GM23338 (cell line): ENCODE measurements around the gene GJB4. TPM values are rescaled to one million over a fixed set of nuclear protein-coding genes. Genes with fewer than 3 reads are reported as not detected.

Experiments used
- ATAC-seq: fragments of 200-7000 bp; cut with Tn5 transposase; 3 replicates; pipeline ENCODE4 v1.9.1; 2020
- DNase-seq: peaks from one replicate; pipeline ENCODE4 v3.0.0-alpha.2; 2015; ENCODE audit warnings: low spot score
- H2AFZ ChIP-seq: fragments of 200-600 bp; sonication (generic); 2 replicates; pipeline ENCODE4 v1.8.0; 2016; ENCODE audit warnings: antibody characterized with exemption, mild to moderate bottlenecking, moderate library complexity
- H3F3A ChIP-seq: fragments of 200-600 bp; sonication (generic); replicated peaks from 2 replicates; pipeline ENCODE4 v1.8.0; 2017; ENCODE audit warnings: antibody characterized with exemption, mixed run types, low read depth
- H3K27ac ChIP-seq: fragments of 200-600 bp; sonication (generic); 2 replicates; pipeline ENCODE4 v1.6.1; 2016; ENCODE audit warnings: low read depth
- H3K27me3 ChIP-seq: fragments of 200-600 bp; sonication (generic); 2 replicates; pipeline ENCODE4 v1.8.0; 2016; ENCODE audit warnings: mild to moderate bottlenecking, mixed run types, moderate library complexity; ENCODE audit not compliant: insufficient read depth
- H3K36me3 ChIP-seq: fragments of 200-600 bp; sonication (generic); 2 replicates; pipeline ENCODE4 v1.8.0; 2016; ENCODE audit warnings: mild to moderate bottlenecking; ENCODE audit not compliant: insufficient read depth
- H3K4me1 ChIP-seq: fragments of 200-600 bp; sonication (generic); 2 replicates; pipeline ENCODE4 v1.8.0; 2016; ENCODE audit warnings: mild to moderate bottlenecking, moderate library complexity; ENCODE audit not compliant: insufficient read depth
- H3K4me2 ChIP-seq: fragments of 200-600 bp; sonication (generic); 2 replicates; pipeline ENCODE4 v1.7.1; 2017; ENCODE audit warnings: mixed run types
- H3K4me3 ChIP-seq: fragments of 200-600 bp; sonication (generic); 2 replicates; pipeline ENCODE4 v1.6.1; 2016; ENCODE audit warnings: mixed run types
- H3K79me2 ChIP-seq: fragments of 200-600 bp; sonication (generic); replicated peaks from 2 replicates; pipeline ENCODE4 v1.8.0; 2017; ENCODE audit warnings: mild to moderate bottlenecking; ENCODE audit not compliant: insufficient read depth
- H3K9me2 ChIP-seq: fragments of 200-600 bp; sonication (generic); 2 replicates; pipeline ENCODE4 v1.8.0; 2017; ENCODE audit not compliant: insufficient read depth
- H4K20me1 ChIP-seq: fragments of 200-600 bp; sonication (generic); replicated peaks from 2 replicates; pipeline ENCODE4 v1.8.0; 2017; ENCODE audit warnings: mild to moderate bottlenecking; ENCODE audit not compliant: insufficient read depth
- H3K27ac Mint-ChIP-seq: 2 replicates; pipeline ENCODE4 v1.8.0; 2020; ENCODE audit warnings: inconsistent platforms, mild to moderate bottlenecking, moderate library complexity, mixed read lengths
- H3K27me3 Mint-ChIP-seq: 3 replicates; pipeline ENCODE4 v1.8.0; 2022; ENCODE audit warnings: low read depth, mild to moderate bottlenecking, moderate library complexity, mixed read lengths, inconsistent platforms; ENCODE audit not compliant: insufficient read depth, poor library complexity
- H3K36me3 Mint-ChIP-seq: 3 replicates; pipeline ENCODE4 v1.8.0; 2021; ENCODE audit warnings: low read depth, mild to moderate bottlenecking, inconsistent platforms, moderate library complexity, mixed read lengths
- H3K4me1 Mint-ChIP-seq: 3 replicates; pipeline ENCODE4 v1.8.0; 2020; ENCODE audit warnings: mild to moderate bottlenecking, inconsistent platforms, mixed read lengths
- H3K4me3 Mint-ChIP-seq: 3 replicates; pipeline ENCODE4 v1.8.0; 2021; ENCODE audit warnings: moderate library complexity, mild to moderate bottlenecking, inconsistent platforms, mixed read lengths
- H3K9me3 Mint-ChIP-seq: 3 replicates; pipeline ENCODE4 v1.8.0; 2020; ENCODE audit warnings: moderate library complexity, mild to moderate bottlenecking, inconsistent platforms, mixed read lengths
- CREB1 ChIP-seq: fragments of 250-450 bp; sonication (Bioruptor Pico); IDR thresholded peaks from 2 replicates; pipeline ENCODE4 v1.5.0; 2020; ENCODE audit warnings: low read depth, mild to moderate bottlenecking, moderate library complexity
- EZH2 ChIP-seq: fragments of 200-600 bp; sonication (generic); IDR thresholded peaks from one replicate; pipeline ENCODE4 v1.8.0; 2017; ENCODE audit warnings: antibody characterized with exemption, mild to moderate bottlenecking, low read depth; ENCODE audit not compliant: unreplicated experiment
- EZH2phosphoT487 ChIP-seq: fragments of 200-600 bp; sonication (generic); IDR thresholded peaks from one replicate; pipeline ENCODE4 v1.8.1; 2018; ENCODE audit warnings: antibody characterized with exemption; ENCODE audit not compliant: unreplicated experiment
- NANOG ChIP-seq: IDR thresholded peaks from 2 replicates; pipeline ENCODE4 v1.6.1; 2016; ENCODE audit warnings: antibody characterized with exemption, borderline replicate concordance
- POLR2AphosphoS5 ChIP-seq: IDR thresholded peaks from 2 replicates; pipeline ENCODE4 v1.6.1; 2016; ENCODE audit warnings: antibody characterized with exemption, low read depth
- STAT1 ChIP-seq: IDR thresholded peaks from one replicate; pipeline ENCODE4 v1.6.1; 2016; ENCODE audit warnings: antibody characterized with exemption; ENCODE audit not compliant: unreplicated experiment
- ZNF114 ChIP-seq: fragments of 250-450 bp; sonication (Bioruptor Pico); IDR thresholded peaks from 2 replicates; pipeline ENCODE4 v1.5.0; 2020; ENCODE audit warnings: mild to moderate bottlenecking, moderate library complexity
- ZNF331 ChIP-seq: fragments of 250-450 bp; sonication (Bioruptor Pico); IDR thresholded peaks from 2 replicates; pipeline ENCODE4 v1.5.0; 2020; ENCODE audit warnings: low read depth, mild to moderate bottlenecking, moderate library complexity
- polyA plus RNA-seq: library from polyadenylated mRNA; unstranded; fragments of >200 nt; fragmentation: Nextera tagmentation; extraction: Ambion mirVana; gene quantifications from 2 replicates; pipeline ENCODE4 v1.2.1, GENCODE V29; 2016
- total RNA-seq: library from RNA; depleted of rRNA; stranded (reverse); fragments of >200 nt; shearing (Covaris generic); gene quantifications from 2 replicates; pipeline ENCODE4 v1.2.3, GENCODE V29; 2014
- TF ChIP-seq, protein P1 (sequence below): IDR thresholded peaks from one replicate; pipeline ENCODE4 v1.6.1; 2018; ENCODE audit warnings: antibody characterized with exemption; ENCODE audit not compliant: unreplicated experiment
- TF ChIP-seq, protein P2 (sequence below): IDR thresholded peaks from 2 replicates; pipeline ENCODE4 v1.6.1; 2016; ENCODE audit warnings: antibody characterized with exemption
- TF ChIP-seq, protein P3 (sequence below), 2 experiments: fragments of 200-600 bp in 1 of 2; sonication (generic) in 1 of 2; conservative IDR thresholded peaks; 2 replicates each; pipeline versions ENCODE4 v1.5.1 to v1.6.1; 2016 to 2017; ENCODE audit warnings: antibody characterized with exemption in 2 of 2, low read depth in 2 of 2, mild to moderate bottlenecking in 2 of 2, moderate library complexity in 1 of 2

The GJB4 gene
- total and polyA plus RNA-seq, 2 experiments from 2014 or later = 0.07 TPM; not detected in 1

DNA sequence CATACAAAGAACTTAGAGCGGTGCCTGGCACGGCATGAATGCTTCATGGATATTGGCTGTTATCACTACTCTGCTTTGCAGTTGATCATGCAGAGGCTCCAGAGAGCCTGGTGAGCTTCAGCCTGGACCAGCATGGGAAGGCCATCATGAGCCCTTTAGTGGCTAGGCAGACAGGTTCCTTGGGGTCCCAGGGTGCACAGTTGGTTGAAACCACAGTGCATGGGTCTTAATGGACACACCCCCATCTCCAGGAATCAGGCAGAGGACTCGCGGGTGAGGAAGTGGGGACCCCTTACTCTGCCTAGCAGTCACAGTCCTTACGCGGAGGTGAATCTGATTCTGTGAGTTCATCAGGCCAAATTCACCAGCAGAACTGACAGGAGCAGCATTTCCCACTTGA is 3.6 kb upstream of the GJB4 start (continued):
- TF ChIP-seq, protein P1, sequence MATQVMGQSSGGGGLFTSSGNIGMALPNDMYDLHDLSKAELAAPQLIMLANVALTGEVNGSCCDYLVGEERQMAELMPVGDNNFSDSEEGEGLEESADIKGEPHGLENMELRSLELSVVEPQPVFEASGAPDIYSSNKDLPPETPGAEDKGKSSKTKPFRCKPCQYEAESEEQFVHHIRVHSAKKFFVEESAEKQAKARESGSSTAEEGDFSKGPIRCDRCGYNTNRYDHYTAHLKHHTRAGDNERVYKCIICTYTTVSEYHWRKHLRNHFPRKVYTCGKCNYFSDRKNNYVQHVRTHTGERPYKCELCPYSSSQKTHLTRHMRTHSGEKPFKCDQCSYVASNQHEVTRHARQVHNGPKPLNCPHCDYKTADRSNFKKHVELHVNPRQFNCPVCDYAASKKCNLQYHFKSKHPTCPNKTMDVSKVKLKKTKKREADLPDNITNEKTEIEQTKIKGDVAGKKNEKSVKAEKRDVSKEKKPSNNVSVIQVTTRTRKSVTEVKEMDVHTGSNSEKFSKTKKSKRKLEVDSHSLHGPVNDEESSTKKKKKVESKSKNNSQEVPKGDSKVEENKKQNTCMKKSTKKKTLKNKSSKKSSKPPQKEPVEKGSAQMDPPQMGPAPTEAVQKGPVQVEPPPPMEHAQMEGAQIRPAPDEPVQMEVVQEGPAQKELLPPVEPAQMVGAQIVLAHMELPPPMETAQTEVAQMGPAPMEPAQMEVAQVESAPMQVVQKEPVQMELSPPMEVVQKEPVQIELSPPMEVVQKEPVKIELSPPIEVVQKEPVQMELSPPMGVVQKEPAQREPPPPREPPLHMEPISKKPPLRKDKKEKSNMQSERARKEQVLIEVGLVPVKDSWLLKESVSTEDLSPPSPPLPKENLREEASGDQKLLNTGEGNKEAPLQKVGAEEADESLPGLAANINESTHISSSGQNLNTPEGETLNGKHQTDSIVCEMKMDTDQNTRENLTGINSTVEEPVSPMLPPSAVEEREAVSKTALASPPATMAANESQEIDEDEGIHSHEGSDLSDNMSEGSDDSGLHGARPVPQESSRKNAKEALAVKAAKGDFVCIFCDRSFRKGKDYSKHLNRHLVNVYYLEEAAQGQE = no peak
- TF ChIP-seq NANOG (no peak), CREB1 (CRISPR knock-in tag) (no peak), EZH2phosphoT487 (no peak), POLR2AphosphoS5 (no peak), EZH2 (no peak), ZNF114 (CRISPR knock-in tag) (no peak), STAT1 (no peak)

DNA sequence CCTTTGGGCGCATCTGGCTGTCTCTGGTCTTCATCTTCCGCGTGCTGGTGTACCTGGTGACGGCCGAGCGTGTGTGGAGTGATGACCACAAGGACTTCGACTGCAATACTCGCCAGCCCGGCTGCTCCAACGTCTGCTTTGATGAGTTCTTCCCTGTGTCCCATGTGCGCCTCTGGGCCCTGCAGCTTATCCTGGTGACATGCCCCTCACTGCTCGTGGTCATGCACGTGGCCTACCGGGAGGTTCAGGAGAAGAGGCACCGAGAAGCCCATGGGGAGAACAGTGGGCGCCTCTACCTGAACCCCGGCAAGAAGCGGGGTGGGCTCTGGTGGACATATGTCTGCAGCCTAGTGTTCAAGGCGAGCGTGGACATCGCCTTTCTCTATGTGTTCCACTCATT is 2.2 kb upstream of the GJB4 start:
- DNase-seq (no peak), ATAC-seq (no peak)
- Mint-ChIP-seq H3K27me3 (peaks cover 10% of the 10 kb centered on the region), H3K36me3 (no peaks in the 10 kb centered on the region), H3K4me3 (no peak overlapping the region), H3K9me3 (no peaks in the 10 kb centered on the region), H3K4me1 (peaks cover 9% of the 10 kb centered on the region), H3K27ac (no peak overlapping the region)
- Histone ChIP-seq H3K36me3 (no peaks in the 10 kb centered on the region), H2AFZ (no peak overlapping the region), H3K4me1 (no peaks in the 10 kb centered on the region; the same call in 1 of the 2 replicates), H3K4me3 (no peak overlapping the region), H3K27ac (no peak overlapping the region), H3K27me3 (no peaks in the 10 kb centered on the region), H3K4me2 (no peak overlapping the region), H3F3A (no peaks in the 10 kb centered on the region), H4K20me1 (no peaks in the 10 kb centered on the region), H3K79me2 (no peaks in the 10 kb centered on the region), H3K9me2 (no peaks in the 10 kb centered on the region)
- TF ChIP-seq, protein P2, sequence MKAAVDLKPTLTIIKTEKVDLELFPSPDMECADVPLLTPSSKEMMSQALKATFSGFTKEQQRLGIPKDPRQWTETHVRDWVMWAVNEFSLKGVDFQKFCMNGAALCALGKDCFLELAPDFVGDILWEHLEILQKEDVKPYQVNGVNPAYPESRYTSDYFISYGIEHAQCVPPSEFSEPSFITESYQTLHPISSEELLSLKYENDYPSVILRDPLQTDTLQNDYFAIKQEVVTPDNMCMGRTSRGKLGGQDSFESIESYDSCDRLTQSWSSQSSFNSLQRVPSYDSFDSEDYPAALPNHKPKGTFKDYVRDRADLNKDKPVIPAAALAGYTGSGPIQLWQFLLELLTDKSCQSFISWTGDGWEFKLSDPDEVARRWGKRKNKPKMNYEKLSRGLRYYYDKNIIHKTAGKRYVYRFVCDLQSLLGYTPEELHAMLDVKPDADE = no peak
- TF ChIP-seq, protein P3, sequence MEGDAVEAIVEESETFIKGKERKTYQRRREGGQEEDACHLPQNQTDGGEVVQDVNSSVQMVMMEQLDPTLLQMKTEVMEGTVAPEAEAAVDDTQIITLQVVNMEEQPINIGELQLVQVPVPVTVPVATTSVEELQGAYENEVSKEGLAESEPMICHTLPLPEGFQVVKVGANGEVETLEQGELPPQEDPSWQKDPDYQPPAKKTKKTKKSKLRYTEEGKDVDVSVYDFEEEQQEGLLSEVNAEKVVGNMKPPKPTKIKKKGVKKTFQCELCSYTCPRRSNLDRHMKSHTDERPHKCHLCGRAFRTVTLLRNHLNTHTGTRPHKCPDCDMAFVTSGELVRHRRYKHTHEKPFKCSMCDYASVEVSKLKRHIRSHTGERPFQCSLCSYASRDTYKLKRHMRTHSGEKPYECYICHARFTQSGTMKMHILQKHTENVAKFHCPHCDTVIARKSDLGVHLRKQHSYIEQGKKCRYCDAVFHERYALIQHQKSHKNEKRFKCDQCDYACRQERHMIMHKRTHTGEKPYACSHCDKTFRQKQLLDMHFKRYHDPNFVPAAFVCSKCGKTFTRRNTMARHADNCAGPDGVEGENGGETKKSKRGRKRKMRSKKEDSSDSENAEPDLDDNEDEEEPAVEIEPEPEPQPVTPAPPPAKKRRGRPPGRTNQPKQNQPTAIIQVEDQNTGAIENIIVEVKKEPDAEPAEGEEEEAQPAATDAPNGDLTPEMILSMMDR (conservative IDR thresholded peaks at IDR 0.05; ENCODE audit: low read depth in 2 of 2) = no peak
- no peak for TF ChIP-seq ZNF331
- TF ChIP-seq, protein P1 = no peak
- TF ChIP-seq CREB1 (CRISPR knock-in tag) = no peak
- TF ChIP-seq POLR2AphosphoS5 = no peak
